Parathyroid adenoma (tissue), 2 donors: ENCODE results near the gene MYO5B.

Experiments used
- H2AFZ ChIP-seq: fragments of 300-600 bp; sonication (generic); one replicate; pipeline ENCODE4 v1.7.0; 2017; ENCODE audit warnings: antibody characterized with exemption, mild to moderate bottlenecking
- H3K27ac ChIP-seq: fragments of 300-600 bp; sonication (generic); one replicate; pipeline ENCODE4 v1.7.0; 2017
- H3K27me3 ChIP-seq: fragments of 300-600 bp; sonication (generic); one replicate; pipeline ENCODE4 v1.7.0; 2017; ENCODE audit warnings: low read length; ENCODE audit not compliant: control insufficient read depth, insufficient read depth
- H3K36me3 ChIP-seq: fragments of 300-600 bp; sonication (generic); one replicate; pipeline ENCODE4 v1.7.0; 2017; ENCODE audit warnings: low read length; ENCODE audit not compliant: control insufficient read depth, insufficient read depth
- H3K4me1 ChIP-seq: fragments of 300-600 bp; sonication (generic); one replicate; pipeline ENCODE4 v1.7.0; 2017; ENCODE audit warnings: control low read depth
- H3K4me2 ChIP-seq: fragments of 300-600 bp; sonication (generic); one replicate; pipeline ENCODE4 v1.7.0; 2017; ENCODE audit warnings: low read length
- H3K4me3 ChIP-seq: fragments of 300-600 bp; sonication (generic); one replicate; pipeline ENCODE4 v1.7.0; 2017; ENCODE audit warnings: low read depth, low read length
- H3K79me2 ChIP-seq: fragments of 300-600 bp; sonication (generic); one replicate; pipeline ENCODE4 v1.7.0; 2017; ENCODE audit warnings: control low read depth
- H3K9ac ChIP-seq: fragments of 300-600 bp; sonication (generic); one replicate; pipeline ENCODE4 v1.7.0; 2017; ENCODE audit warnings: mild to moderate bottlenecking
- H3K9me3 ChIP-seq: fragments of 300-600 bp; sonication (generic); one replicate; pipeline ENCODE4 v1.7.0; 2017; ENCODE audit warnings: low read length; ENCODE audit not compliant: control insufficient read depth
- TF ChIP-seq, protein P1 (sequence below): fragments of 300-600 bp; sonication (generic); IDR thresholded peaks from one replicate; pipeline ENCODE4 v1.7.0; 2017; ENCODE audit warnings: antibody characterized with exemption, mild to moderate bottlenecking
- donor health status: primary hyperparathyroidism.

The MYO5B gene

DNA sequence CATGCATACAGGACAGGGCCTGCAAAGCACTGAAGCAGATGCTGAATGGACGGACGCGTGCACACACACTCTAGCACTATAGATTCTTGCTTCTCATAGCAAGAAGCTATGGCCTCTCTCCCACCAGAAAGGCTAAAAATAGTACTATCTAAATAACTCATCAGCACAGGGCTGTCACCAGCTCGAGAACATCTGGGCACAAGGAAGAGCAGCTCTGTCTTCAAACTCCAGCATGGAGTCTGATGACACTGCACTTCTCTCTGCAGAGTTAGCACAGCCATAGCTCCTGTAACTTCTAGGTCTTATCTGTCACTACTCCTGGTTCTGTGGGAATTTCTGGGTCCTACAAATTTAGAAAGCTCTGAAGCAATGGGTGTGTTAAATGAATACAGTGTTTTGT lies 123.5 kb downstream of the MYO5B start:
- no peak overlapping the region for H3K4me3 ChIP-seq
- peaks cover 27% of the 10 kb centered on the region for H3K79me2 ChIP-seq
- peaks cover 15% of the 10 kb centered on the region for H3K4me1 ChIP-seq
- H3K9me3 ChIP-seq, result no peaks in the 10 kb centered on the region
- H3K9ac ChIP-seq, result no peak overlapping the region
- H3K4me2 ChIP-seq, result peak overlapping the region; percentile 18
- no peaks in the 10 kb centered on the region for H3K27me3 ChIP-seq
- peak overlapping the region; percentile 4 for H3K27ac ChIP-seq
- H2AFZ ChIP-seq, result no peak overlapping the region
- no peaks in the 10 kb centered on the region for H3K36me3 ChIP-seq
- TF ChIP-seq, protein P1, sequence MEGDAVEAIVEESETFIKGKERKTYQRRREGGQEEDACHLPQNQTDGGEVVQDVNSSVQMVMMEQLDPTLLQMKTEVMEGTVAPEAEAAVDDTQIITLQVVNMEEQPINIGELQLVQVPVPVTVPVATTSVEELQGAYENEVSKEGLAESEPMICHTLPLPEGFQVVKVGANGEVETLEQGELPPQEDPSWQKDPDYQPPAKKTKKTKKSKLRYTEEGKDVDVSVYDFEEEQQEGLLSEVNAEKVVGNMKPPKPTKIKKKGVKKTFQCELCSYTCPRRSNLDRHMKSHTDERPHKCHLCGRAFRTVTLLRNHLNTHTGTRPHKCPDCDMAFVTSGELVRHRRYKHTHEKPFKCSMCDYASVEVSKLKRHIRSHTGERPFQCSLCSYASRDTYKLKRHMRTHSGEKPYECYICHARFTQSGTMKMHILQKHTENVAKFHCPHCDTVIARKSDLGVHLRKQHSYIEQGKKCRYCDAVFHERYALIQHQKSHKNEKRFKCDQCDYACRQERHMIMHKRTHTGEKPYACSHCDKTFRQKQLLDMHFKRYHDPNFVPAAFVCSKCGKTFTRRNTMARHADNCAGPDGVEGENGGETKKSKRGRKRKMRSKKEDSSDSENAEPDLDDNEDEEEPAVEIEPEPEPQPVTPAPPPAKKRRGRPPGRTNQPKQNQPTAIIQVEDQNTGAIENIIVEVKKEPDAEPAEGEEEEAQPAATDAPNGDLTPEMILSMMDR, result no peak

DNA sequence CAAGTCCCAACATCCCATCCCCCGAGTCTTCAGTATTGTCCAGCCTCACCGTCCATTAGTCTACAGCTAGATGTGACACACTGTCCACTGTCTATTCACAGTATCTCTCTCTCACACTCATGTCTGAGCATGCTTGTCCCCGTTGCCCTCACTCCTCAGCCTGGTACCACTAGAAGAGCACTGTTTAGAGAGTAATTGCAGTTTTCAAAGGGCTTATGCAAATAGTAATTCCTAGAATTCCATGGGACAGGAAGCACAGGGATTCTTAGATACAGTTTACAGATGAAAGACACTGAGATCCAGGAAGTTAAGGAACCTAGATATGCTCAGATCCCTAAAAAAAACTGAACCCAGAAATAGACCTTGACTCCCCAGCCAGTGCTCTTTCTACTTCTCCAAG lies 125.5 kb downstream of the MYO5B start:
- TF ChIP-seq, protein P1, result no peak
- no peaks in the 10 kb centered on the region for H3K9me3 ChIP-seq
- no peak overlapping the region for H3K4me2 ChIP-seq
- H3K36me3 ChIP-seq, result no peaks in the 10 kb centered on the region
- H3K9ac ChIP-seq, result no peak overlapping the region
- H3K4me3 ChIP-seq, result no peak overlapping the region
- no peak overlapping the region for H3K27ac ChIP-seq
- no peak overlapping the region for H2AFZ ChIP-seq
- H3K4me1 ChIP-seq, result peaks cover 15% of the 10 kb centered on the region
- no peaks in the 10 kb centered on the region for H3K27me3 ChIP-seq
- peaks cover 22% of the 10 kb centered on the region for H3K79me2 ChIP-seq

DNA sequence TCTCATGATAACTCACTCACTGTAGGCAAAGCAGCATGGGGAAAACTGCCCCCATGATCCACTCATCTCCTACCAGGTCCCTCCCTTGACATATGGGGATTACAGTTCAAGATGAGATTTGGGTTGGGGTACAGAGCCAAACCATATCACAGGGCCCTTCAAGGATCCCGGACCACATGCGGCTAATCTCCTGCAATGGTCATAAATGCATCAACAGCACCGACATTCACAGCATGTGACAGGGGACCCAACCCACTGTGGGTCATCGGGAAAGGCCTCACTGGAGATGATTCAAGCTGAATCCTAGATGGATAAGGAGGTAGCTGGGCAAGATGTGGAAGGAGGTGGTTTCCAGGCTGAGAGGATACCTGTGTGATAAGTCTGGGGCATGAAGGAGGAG lies 129.4 kb downstream of the MYO5B start:
- Histone ChIP-seq H3K9me3 (no peaks in the 10 kb centered on the region), H3K4me1 (no peaks in the 10 kb centered on the region), H3K9ac (no peak overlapping the region), H3K4me2 (no peak overlapping the region), H3K36me3 (no peaks in the 10 kb centered on the region), H3K27ac (no peak overlapping the region), H3K79me2 (peaks cover 11% of the 10 kb centered on the region), H3K27me3 (no peaks in the 10 kb centered on the region), H2AFZ (no peak overlapping the region), H3K4me3 (no peak overlapping the region)
- TF ChIP-seq, protein P1, result no peak

DNA sequence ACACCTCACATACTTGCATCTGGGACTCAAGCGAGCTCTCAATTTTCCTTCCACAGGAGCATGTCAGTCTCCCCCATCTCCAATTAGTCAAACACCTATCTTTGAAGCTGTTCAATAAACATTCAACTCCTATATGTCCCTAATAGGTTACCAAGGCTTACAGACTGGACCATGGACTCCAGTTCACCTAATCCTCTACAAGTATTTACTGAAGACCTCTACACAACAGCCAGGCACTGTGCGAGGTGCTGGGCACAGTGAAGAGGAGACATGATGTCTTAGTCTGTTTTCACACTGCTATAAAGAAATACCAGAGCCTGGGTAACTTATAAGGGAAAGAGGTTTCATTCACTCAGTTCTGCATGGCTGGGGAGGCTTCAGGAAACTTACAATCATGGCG lies 129.9 kb downstream of the MYO5B start:
- TF ChIP-seq, protein P1, result no peak
- H3K27ac ChIP-seq, result no peak overlapping the region

DNA sequence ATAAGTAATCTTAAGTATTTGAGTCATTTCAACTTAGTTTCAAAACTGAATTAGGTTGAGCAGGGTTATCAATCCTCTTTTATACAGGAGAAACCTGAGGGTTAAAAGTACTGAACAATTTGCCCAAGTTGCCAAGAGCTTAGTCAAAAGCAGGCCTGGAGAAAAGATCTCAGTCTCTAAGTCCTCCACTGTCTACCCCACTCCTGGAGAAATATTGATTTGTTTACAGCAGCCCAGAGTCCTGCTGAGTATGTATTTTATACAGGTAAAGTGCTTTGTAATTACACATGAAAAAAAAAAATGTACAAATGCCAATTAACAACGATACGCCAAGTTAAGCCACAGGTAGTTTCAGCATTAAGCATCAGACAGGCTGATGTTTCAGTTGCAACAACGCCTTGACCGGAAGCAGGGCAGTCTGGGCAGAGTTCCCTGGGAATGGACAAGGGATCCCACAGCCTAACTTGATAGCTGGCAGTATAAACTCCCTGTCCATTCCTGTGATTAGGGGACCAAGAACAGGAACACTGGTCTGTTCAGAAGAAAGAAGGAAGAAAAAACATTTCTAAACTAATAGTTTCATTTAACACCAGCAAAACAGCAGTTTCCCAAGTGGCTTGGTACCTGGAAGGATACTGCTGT lies 132.9 kb downstream of the MYO5B start:
- no peaks in the 10 kb centered on the region for H3K27me3 ChIP-seq
- H3K36me3 ChIP-seq, result no peaks in the 10 kb centered on the region
- H3K79me2 ChIP-seq, result peaks cover 3% of the 10 kb centered on the region
- H3K4me2 ChIP-seq, result no peak overlapping the region
- no peak overlapping the region for H3K4me3 ChIP-seq
- no peak overlapping the region for H3K27ac ChIP-seq
- TF ChIP-seq, protein P1, result no peak
- H3K9me3 ChIP-seq, result no peaks in the 10 kb centered on the region
- H2AFZ ChIP-seq, result no peak overlapping the region
- H3K9ac ChIP-seq, result no peak overlapping the region
- H3K4me1 ChIP-seq, result no peaks in the 10 kb centered on the region

More for the DNA sequence above, 129.9 kb downstream of the MYO5B start:
- H3K4me3 ChIP-seq, result no peak overlapping the region
- H3K4me2 ChIP-seq, result no peak overlapping the region
- no peaks in the 10 kb centered on the region for H3K4me1 ChIP-seq
- H3K9me3 ChIP-seq, result no peaks in the 10 kb centered on the region
- H3K27me3 ChIP-seq, result no peaks in the 10 kb centered on the region
- no peak overlapping the region for H2AFZ ChIP-seq
- peaks cover 11% of the 10 kb centered on the region for H3K79me2 ChIP-seq
- no peaks in the 10 kb centered on the region for H3K36me3 ChIP-seq
- H3K9ac ChIP-seq, result no peak overlapping the region
